SK-N-SH (cell line): Measurements from ENCODE around the gene TUBGCP6. TPM values are rescaled to one million over a fixed set of nuclear protein-coding genes. Genes with fewer than 3 reads are reported as not detected.

Source experiments
- CTCF ChIA-PET: fragments of 300-600, 350-600 bp; formaldehyde crosslinking; extraction: SDS; loops from one replicate; lab custom pipeline; 2021; lab: Yijun Ruan, JAX
- POLR2A ChIA-PET: fragments of 350-600 bp; sonication (Branson Sonifier 250); formaldehyde crosslinking; extraction: SDS; loops from one replicate; lab custom pipeline; 2020; ENCODE audit warnings: antibody characterized with exemption, inconsistent platforms; lab: Yijun Ruan, JAX
- DNase-seq: peaks from one replicate; pipeline ENCODE4 v3.0.0; 2012
- H2AFZ ChIP-seq: fragments of 200-600 bp; sonication (generic); 2 replicates; pipeline ENCODE4 v1.8.1; 2016; ENCODE audit warnings: antibody characterized with exemption, mild to moderate bottlenecking, low read depth
- H3F3A ChIP-seq: fragments of 200-600 bp; sonication (generic); replicated peaks from 2 replicates; pipeline ENCODE3; 2016; ENCODE audit warnings: antibody characterized with exemption, mild to moderate bottlenecking; ENCODE audit not compliant: insufficient read depth
- H3K27ac ChIP-seq, 2 experiments: fragments of 200-500 bp in 1 of 2; fragments of 200-600 bp in 1 of 2; sonication (Bioruptor generic) in 1 of 2; sonication (generic), shearing (Covaris generic) in 1 of 2; 2 replicates each; pipeline versions ENCODE4 v1.5.1 to v1.6.1; 2014 to 2016; ENCODE audit warnings: low read depth in 2 of 2, inconsistent platforms in 1 of 2, low read length in 1 of 2, mild to moderate bottlenecking in 1 of 2, mixed read lengths in 1 of 2
- H3K27me3 ChIP-seq: fragments of 200-600 bp; sonication (generic), shearing (Covaris generic); 2 replicates; pipeline ENCODE4 v1.6.1; 2016; ENCODE audit warnings: mixed run types; ENCODE audit not compliant: insufficient read depth
- H3K36me3 ChIP-seq, 2 experiments: fragments of 200-500 bp in 1 of 2; fragments of 200-600 bp in 1 of 2; sonication (Bioruptor generic) in 1 of 2; sonication (generic) in 1 of 2; replicated peaks in 1 of 2; 2 replicates each; pipeline versions ENCODE3 to v1.5.1; 2014 to 2016; ENCODE audit warnings: low read length in 1 of 2, mild to moderate bottlenecking in 1 of 2; ENCODE audit not compliant: insufficient read depth in 2 of 2, control insufficient read depth in 1 of 2
- H3K4me1 ChIP-seq, 2 experiments: fragments of 200-500 bp in 1 of 2; fragments of 200-600 bp in 1 of 2; sonication (Bioruptor generic) in 1 of 2; sonication (generic), shearing (Covaris generic) in 1 of 2; 2 replicates each; pipeline versions ENCODE4 v1.5.1 to v1.6.1; 2014 to 2016; ENCODE audit warnings: low read depth in 1 of 2, low read length in 1 of 2, mixed run types in 1 of 2; ENCODE audit not compliant: insufficient read depth in 2 of 2, control insufficient read depth in 1 of 2
- H3K4me2 ChIP-seq: fragments of 200-600 bp; sonication (generic), shearing (Covaris generic); 2 replicates; pipeline ENCODE4 v1.6.1; 2017; ENCODE audit warnings: mixed run types
- H3K4me3 ChIP-seq, 2 experiments: fragments of 200-500 bp in 1 of 2; fragments of 200-600 bp in 1 of 2; sonication (Bioruptor generic) in 1 of 2; sonication (generic), shearing (Covaris generic) in 1 of 2; 2 replicates each; pipeline versions ENCODE4 v1.5.1 to v1.8.1; 2014 to 2016; ENCODE audit warnings: low read depth in 2 of 2, inconsistent platforms in 1 of 2, low read length in 1 of 2, mild to moderate bottlenecking in 1 of 2, mixed read lengths in 1 of 2, moderate library complexity in 1 of 2
- H3K79me2 ChIP-seq: fragments of 200-600 bp; sonication (generic); 2 replicates; pipeline ENCODE4 v1.8.1; 2017; ENCODE audit warnings: mild to moderate bottlenecking; ENCODE audit not compliant: insufficient read depth
- H3K9ac ChIP-seq: fragments of 200-600 bp; sonication (generic); 2 replicates; pipeline ENCODE4 v1.6.1; 2017; ENCODE audit warnings: mixed run types
- H3K9me2 ChIP-seq: fragments of 200-600 bp; sonication (generic); 2 replicates; pipeline ENCODE4 v1.6.1; 2017; ENCODE audit warnings: mixed run types
- H3K9me3 ChIP-seq: fragments of 200-600 bp; sonication (generic); 2 replicates; pipeline ENCODE4 v1.6.1; 2017; ENCODE audit warnings: mixed run types, mild to moderate bottlenecking, moderate library complexity
- H4K20me1 ChIP-seq: fragments of 200-600 bp; sonication (generic); 2 replicates; pipeline ENCODE4 v1.6.1; 2017; ENCODE audit warnings: mild to moderate bottlenecking, mixed run types; ENCODE audit not compliant: insufficient read depth
- CTCF ChIP-seq: fragments of 200-600 bp; sonication (generic); IDR thresholded peaks from 2 replicates; pipeline ENCODE4 v1.6.1; 2017; ENCODE audit warnings: antibody characterized with exemption, mild to moderate bottlenecking, moderate library complexity
- EP300 ChIP-seq, 2 experiments: IDR thresholded peaks; 2 replicates each; pipeline versions ENCODE4 v1.4.0 to v1.6.1; 2012; ENCODE audit warnings: borderline replicate concordance in 1 of 2, low read depth in 1 of 2, low read length in 1 of 2
- JUND ChIP-seq: IDR thresholded peaks from 2 replicates; pipeline ENCODE4 v1.4.0; 2012
- MAX ChIP-seq: IDR thresholded peaks from 2 replicates; pipeline ENCODE4 v1.4.0; 2012; ENCODE audit warnings: low read depth
- MXI1 ChIP-seq: IDR thresholded peaks from 2 replicates; pipeline ENCODE4 v1.6.1; 2012; ENCODE audit warnings: mild to moderate bottlenecking, low read depth, low read length, improper control_type of control experiment
- POLR2AphosphoS5 ChIP-seq: IDR thresholded peaks from 2 replicates; pipeline ENCODE4 v1.6.1; 2012; ENCODE audit warnings: low read depth, low read length
- REST ChIP-seq: IDR thresholded peaks from 2 replicates; pipeline ENCODE4 v1.6.1; 2012; ENCODE audit warnings: mild to moderate bottlenecking, low read depth, low read length, moderate library complexity
- SIN3A ChIP-seq: IDR thresholded peaks from 2 replicates; pipeline ENCODE4 v1.6.1; 2012; ENCODE audit warnings: low read depth, mild to moderate bottlenecking, low read length, moderate library complexity, borderline replicate concordance
- TCF12 ChIP-seq: IDR thresholded peaks from 2 replicates; pipeline ENCODE4 v1.4.0; 2012
- ZBTB33 ChIP-seq: IDR thresholded peaks from 2 replicates; pipeline ENCODE4 v1.4.0; 2012; ENCODE audit warnings: low read depth, borderline replicate concordance
- WGBS: methylation state at CpG from one replicate; pipeline ENCODE4 v1.1.6; 2017; ENCODE audit warnings: low lambda C conversion rate; 5-methylcytosine and 5-hydroxymethylcytosine counted together
- polyA plus RNA-seq, 3 experiments: library from polyadenylated mRNA; depleted of rRNA; stranded (reverse); fragments of >200 nt; gene quantifications; 2 replicates each; pipeline ENCODE4 v1.2.3, GENCODE V29; 2012

The TUBGCP6 gene
- polyA plus RNA-seq, 1 of the 3 experiments (the other 2 are of a cell fraction): 40.4 TPM

- Histone ChIP-seq H3K4me3 (peak overlapping the region; percentile 17 to 49; a peak in 2 of 4 replicates), H3K36me3 (peaks cover 10 to 32% of the 10 kb centered on the region in 2 experiments), H3K9ac (peak overlapping the region; percentile 68), H3K27ac (peak overlapping the region; percentile 63 to 80), H3K27me3 (no peaks in the 10 kb centered on the region), H3K9me2 (no peaks in the 10 kb centered on the region), H4K20me1 (peaks cover 98% of the 10 kb centered on the region), H3F3A (peaks cover 13% of the 10 kb centered on the region), H3K79me2 (peaks cover 100% of the 10 kb centered on the region), H3K4me2 (peak overlapping the region; percentile 84), H3K9me3 (no peaks in the 10 kb centered on the region), H3K4me1 (peaks cover 6 to 22% of the 10 kb centered on the region in 2 experiments; a peak in 3 of 4 replicates), H2AFZ (no peak overlapping the region)
- TF ChIP-seq TCF12: no peak
- peak; percentile 1; the same call in 1 of the 2 replicates for TF ChIP-seq MAX
- ChIA-PET CTCF (interaction anchor here (1.0 to 2.6 kb wide), 3 partner anchors 10 to 19 kb away, joined by 3 to 12 read pairs (median 9); no protein-coding TSS in a partner anchor), POLR2A (no interaction called here)
- DNase-seq: no peak
- WGBS: 69% methylated on average over 14 of the region's 29 CpGs
Measured at GRCh38 chr22:50292643-50293440, 48.0 kb upstream of the TUBGCP6 start.

- 93% methylated on average over 18 of the region's 37 CpGs for WGBS
- no peak for DNase-seq
- H3K9me2 ChIP-seq: no peaks in the 10 kb centered on the region
- H3F3A ChIP-seq: peaks cover 8% of the 10 kb centered on the region
- H3K9ac ChIP-seq: no peak overlapping the region
- peaks cover 82% of the 10 kb centered on the region for H3K79me2 ChIP-seq
- peaks cover 10 to 55% of the 10 kb centered on the region in 2 experiments for H3K36me3 ChIP-seq
- TF ChIP-seq EP300 (IDR thresholded peaks at IDR 0.05; ENCODE audit: borderline replicate concordance in 1 of 2, low read depth in 1 of 2, low read length in 1 of 2) (no peak), REST (no peak), CTCF (no peak), SIN3A (no peak), JUND (no peak), POLR2AphosphoS5 (no peak), MXI1 (no peak), ZBTB33 (no peak)
- TF ChIP-seq, all 33 proteins: peak for 0
- Histone ChIP-seq H3K4me3 (no peak overlapping the region), H3K27me3 (no peaks in the 10 kb centered on the region), H3K9me3 (no peaks in the 10 kb centered on the region), H2AFZ (no peak overlapping the region), H3K4me2 (no peak overlapping the region), H3K27ac (no peak overlapping the region), H3K4me1 (peaks cover 6 to 22% of the 10 kb centered on the region in 2 experiments; a peak in 3 of 4 replicates), H4K20me1 (peaks cover 93% of the 10 kb centered on the region)
- POLR2A ChIA-PET: no interaction called here
- CTCF ChIA-PET: interaction anchor here (1.0 to 1.7 kb wide), 5 partner anchors 12 to 52 kb away, joined by 3 to 6 read pairs (median 4); no protein-coding TSS in a partner anchor
Measured at GRCh38 chr22:50289942-50290630, 45.3 kb upstream of the TUBGCP6 start.
